ENCODE data around the gene OTOA. TPM values are rescaled to one million over a fixed set of nuclear protein-coding genes. Genes with fewer than 3 reads are reported as not detected.

The OTOA gene
- total and polyA plus RNA-seq, 2 of the 8 experiments (the other 6 are each of a cell fraction or from before 2014, with no cell fraction given): 0.06 to 0.32 TPM

DNA sequence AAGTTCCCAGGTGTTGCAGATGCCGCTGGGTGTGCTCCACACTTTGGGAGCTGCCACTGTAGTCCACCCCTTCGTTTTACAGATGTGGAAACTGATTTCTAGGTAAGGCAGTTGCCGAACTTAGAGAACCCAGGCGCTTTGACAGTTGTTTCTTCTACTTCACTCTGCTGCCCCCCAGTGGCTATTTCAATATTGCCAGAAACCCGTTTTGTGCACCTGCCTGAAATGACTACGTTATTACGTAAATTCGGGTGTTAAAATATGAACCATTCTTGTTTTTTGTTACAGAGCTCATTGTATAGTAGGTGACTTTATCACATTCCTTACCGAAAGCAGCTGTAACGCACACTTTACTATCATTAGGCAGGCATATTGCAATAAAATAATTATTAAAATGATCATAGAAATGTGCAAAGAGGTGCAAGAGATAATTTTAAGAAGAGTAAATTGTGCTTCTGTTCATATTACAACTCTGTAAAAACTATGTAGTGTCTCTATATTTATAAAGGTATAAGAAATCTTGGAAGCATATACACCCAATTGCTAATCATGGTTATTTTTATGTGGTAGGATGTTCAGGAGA is 44.9 kb downstream of the OTOA start:
- no peak overlapping the region for H4K8ac ChIP-seq (ENCODE audit: extremely low read depth, insufficient read depth, low read length)
- 29% methylated on average over 10 of the region's 10 CpGs; no CpG with 5 or more reads in 1 of the 2 experiments for WGBS, 2 experiments (ENCODE audit: extremely low coverage in 1 of 2, insufficient coverage in 1 of 2, insufficient read length in 1 of 2, insufficient replicate concordance in 2 of 2, low coverage in 1 of 2, low lambda C conversion rate in 2 of 2, missing lambda C conversion rate in 1 of 2)
- no peak overlapping the region for H2BK20ac ChIP-seq (ENCODE audit: low read length)
- H3K23me2 ChIP-seq (ENCODE audit: low read depth, low read length): no peaks in the 10 kb centered on the region
- no peak overlapping the region for H3K14ac ChIP-seq (ENCODE audit: insufficient read length)
- H3K4ac ChIP-seq (replicated peaks; ENCODE audit: insufficient read length, low read depth, low read length): no peak overlapping the region
- H4K91ac ChIP-seq (replicated peaks; ENCODE audit: insufficient read length, low read length): no peak overlapping the region
- no peak overlapping the region for H3K27ac ChIP-seq (ENCODE audit: low read depth, low read length)
- no peaks in the 10 kb centered on the region for H3K79me2 ChIP-seq (ENCODE audit: control insufficient read depth in 1 of 2, insufficient read depth in 2 of 2, low read length in 2 of 2)
- no peak overlapping the region for H2BK12ac ChIP-seq (ENCODE audit: low read depth, low read length)
- H3K79me1 ChIP-seq (ENCODE audit: low read depth, low read length): no peaks in the 10 kb centered on the region
- no peak overlapping the region for H3K23ac ChIP-seq (ENCODE audit: insufficient read length)
- ChIA-PET POLR2A (ENCODE audit: partially characterized antibody) (no interaction called here), CTCF (ENCODE audit: partially characterized antibody) (interaction anchor here (0.6 to 8.1 kb wide), 18 partner anchors 8 to 653 kb away, joined by 3 to 67 read pairs (median 6); no protein-coding TSS in a partner anchor)
- H3K18ac ChIP-seq (ENCODE audit: extremely low read depth, low read length): no peak overlapping the region
- H3K4me3 ChIP-seq (ENCODE audit: extremely low read depth in 1 of 4, insufficient read depth in 2 of 4, low read depth in 3 of 4, low read length in 4 of 4): no peak overlapping the region
- H3K9ac ChIP-seq (replicated peaks in 1 of 4; ENCODE audit: extremely low read depth in 1 of 4, low read depth in 3 of 4, low read length in 3 of 4): no peak overlapping the region
- no peak overlapping the region for H2BK120ac ChIP-seq (replicated peaks; ENCODE audit: low read depth, low read length)
- H3K4me2 ChIP-seq (ENCODE audit: insufficient read depth in 1 of 2, low read depth in 2 of 2, low read length in 2 of 2): no peak overlapping the region
- H4K5ac ChIP-seq (ENCODE audit: insufficient read length, low read depth, low read length): no peak overlapping the region
- H3K27me3 ChIP-seq (replicated peaks in 1 of 4; ENCODE audit: control insufficient read depth in 3 of 4, extremely low read depth in 1 of 4, insufficient read depth in 3 of 4, low read length in 3 of 4): no peaks in the 10 kb centered on the region
- H4K20me1 ChIP-seq (replicated peaks in 1 of 2; ENCODE audit: control insufficient read depth in 1 of 2, insufficient read depth in 2 of 2, low read length in 2 of 2): no peaks in the 10 kb centered on the region
- H3K56ac ChIP-seq (replicated peaks; ENCODE audit: insufficient read length, low read depth, low read length): no peak overlapping the region
- H2AFZ ChIP-seq (ENCODE audit: low read length): no peak overlapping the region
- FAIRE-seq (peak; percentile 58), DNase-seq (ENCODE audit: low read depth in 1 of 2, low spot score in 2 of 2) (peak in 1 of 2 experiments; percentile 90)
- H3K4me1 ChIP-seq (replicated peaks in 1 of 4; ENCODE audit: control insufficient read depth in 3 of 4, insufficient read depth in 4 of 4, low read length in 3 of 4): no peaks in the 10 kb centered on the region
- H2BK15ac ChIP-seq (ENCODE audit: low read length): no peak overlapping the region
- no peaks in the 10 kb centered on the region for H3K36me3 ChIP-seq (ENCODE audit: control insufficient read depth in 2 of 4, insufficient read depth in 4 of 4, low read length in 3 of 4)
- no peak overlapping the region for H2BK5ac ChIP-seq (ENCODE audit: low read depth, low read length)
- no peak overlapping the region for H2AK5ac ChIP-seq (ENCODE audit: low read depth, low read length)
- peaks cover 0 to 3% of the 10 kb centered on the region in 2 experiments; a peak in 1 of 4 replicates for H3K9me3 ChIP-seq (ENCODE audit: insufficient read depth in 2 of 2, low read depth in 1 of 2, low read length in 1 of 2)
- TF ChIP-seq CTBP2 (IDR thresholded peaks at IDR 0.05; ENCODE audit: borderline replicate concordance, insufficient read depth, insufficient read length, low read length): no peak
- 0 out of 2 replicates have a peak, but pooled peaks have one; percentile 31 for TF ChIP-seq CEBPB (IDR thresholded peaks at IDR 0.05; ENCODE audit: low read depth, low read length)
- TF ChIP-seq BACH1 (IDR thresholded peaks at IDR 0.05; ENCODE audit: low read length): no peak

Measured in H1 (cell line).